Raji (cell line): ENCODE results near the gene CELA1.

Source experiments
- POLR2A ChIP-seq: IDR thresholded peaks from 2 replicates; pipeline ENCODE4 v1.6.1; 2011; ENCODE audit warnings: low read depth, low read length, control low read depth; ENCODE audit not compliant: insufficient read depth

Gene CELA1

GRCh38 chr12:51361161-51362016, 14.9 kb upstream of the CELA1 start:
- no peak for TF ChIP-seq POLR2A

DNA sequence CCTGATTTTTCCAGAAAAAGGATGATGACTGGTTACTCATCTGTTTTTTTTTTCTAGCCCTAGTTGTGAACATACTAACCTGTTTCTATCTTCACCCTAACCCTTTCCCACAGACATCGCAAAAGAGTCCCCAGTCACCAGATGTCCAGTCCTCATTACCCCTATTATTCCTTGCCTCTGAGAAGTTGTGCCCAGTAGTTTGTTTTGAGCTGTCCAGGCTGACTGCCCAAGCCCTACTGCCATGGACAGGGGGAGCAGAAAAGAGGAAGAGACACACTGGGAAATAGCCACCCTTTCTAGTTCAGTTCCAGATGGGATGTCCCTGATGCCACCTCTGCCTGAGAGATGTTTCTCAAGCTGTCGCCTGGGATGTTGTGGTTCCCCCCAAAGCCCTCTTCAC, 13.8 kb upstream of the CELA1 start:
- no peak for TF ChIP-seq POLR2A

- no peak for TF ChIP-seq POLR2A
Observed at GRCh38 chr12:51359851-51360250, 13.4 kb upstream of the CELA1 start.

DNA sequence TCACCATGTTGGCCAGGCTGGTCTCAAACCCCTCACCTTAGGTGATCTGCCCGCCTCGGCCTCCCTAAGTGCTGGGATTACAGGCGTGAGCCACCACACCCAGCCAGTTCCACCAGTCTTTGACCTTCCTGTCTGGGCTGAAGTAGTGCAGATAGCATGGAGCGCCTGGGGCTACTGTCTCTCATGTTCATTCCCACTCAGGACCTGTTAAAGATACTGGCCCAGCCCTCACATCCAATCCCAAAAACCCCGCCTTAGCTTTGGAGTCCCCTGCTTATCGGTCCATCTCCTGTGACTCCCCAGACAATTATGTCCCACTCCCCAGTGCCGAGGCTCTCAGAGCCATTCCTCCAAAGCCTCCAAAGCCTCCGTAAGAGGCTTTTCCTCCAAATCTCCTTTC, 12.0 kb upstream of the CELA1 start:
- no peak for TF ChIP-seq POLR2A

- TF ChIP-seq POLR2A = no peak
Observed at GRCh38 chr12:51357374-51358047, 11.0 kb upstream of the CELA1 start.

- no peak for TF ChIP-seq POLR2A
Observed at GRCh38 chr12:51351913-51352532, 5.5 kb upstream of the CELA1 start.

DNA sequence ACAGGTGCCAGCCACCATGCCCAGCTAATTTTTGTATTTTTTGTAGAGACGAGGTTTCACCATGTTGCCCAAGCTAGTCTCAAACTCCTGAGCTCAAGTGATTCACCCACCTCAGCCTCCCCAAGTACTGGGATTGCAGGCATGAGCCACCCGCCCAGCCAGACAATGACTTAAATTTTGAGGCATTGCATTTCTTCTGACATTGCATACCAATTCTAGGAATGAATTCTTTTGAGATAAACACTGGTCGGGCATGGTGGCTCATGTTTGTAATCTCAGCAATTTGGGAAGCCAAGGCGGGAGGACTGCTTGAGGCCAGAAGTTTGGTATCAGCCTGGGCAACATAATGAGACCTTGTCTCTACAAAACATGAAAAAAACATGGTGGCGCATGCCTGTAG, 2.5 kb upstream of the CELA1 start:
- no peak for TF ChIP-seq POLR2A

- TF ChIP-seq POLR2A = no peak
Observed at GRCh38 chr12:51348116-51348515, 1.6 kb upstream of the CELA1 start.

DNA sequence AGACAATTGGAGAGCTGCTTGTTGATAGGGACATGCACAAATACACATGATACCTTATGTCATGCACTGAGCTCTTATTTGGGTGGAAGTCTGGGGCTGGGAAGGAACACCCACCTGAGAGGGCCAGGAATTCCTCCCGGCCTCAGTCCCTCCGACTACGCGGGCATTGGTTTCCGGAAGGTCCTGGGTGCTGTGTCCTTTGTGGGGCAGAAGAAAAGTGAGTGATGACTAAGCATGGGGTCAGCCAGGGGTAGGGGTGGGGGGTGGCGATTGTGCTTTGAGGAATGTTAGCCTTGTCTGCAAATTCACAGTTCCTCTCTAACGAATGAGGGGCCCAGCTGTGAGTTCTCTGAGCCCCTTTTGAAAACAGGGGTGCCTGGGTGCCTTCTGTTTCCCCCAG, 798 bp downstream of the CELA1 start:
- no peak for TF ChIP-seq POLR2A

GRCh38 chr12:51343201-51343600, 3.3 kb downstream of the CELA1 start:
- TF ChIP-seq POLR2A = no peak

DNA sequence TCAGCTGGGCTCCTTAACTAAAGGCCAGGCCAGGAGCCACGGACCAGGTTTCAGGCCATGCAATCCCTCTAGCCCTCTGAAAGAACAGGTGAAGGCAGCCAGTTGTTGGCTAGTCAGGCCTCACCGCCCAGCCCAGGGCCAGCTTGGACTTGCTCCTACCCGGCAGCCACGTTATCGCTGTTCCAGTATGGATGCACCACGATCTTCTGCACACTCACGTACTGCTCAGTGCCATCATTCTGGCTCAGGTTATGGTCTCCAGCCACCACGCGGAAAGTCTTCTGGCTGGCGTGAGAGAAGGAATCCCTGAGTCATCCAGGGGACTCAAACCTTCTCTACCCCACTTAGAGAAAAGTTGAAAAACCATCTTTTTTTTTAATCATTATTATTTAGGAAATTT, 4.1 kb downstream of the CELA1 start:
- no peak for TF ChIP-seq POLR2A

- no peak for TF ChIP-seq POLR2A
Observed at GRCh38 chr12:51341251-51342007, 5.0 kb downstream of the CELA1 start.

- no peak for TF ChIP-seq POLR2A
Observed at GRCh38 chr12:51339750-51340149, 6.7 kb downstream of the CELA1 start.

DNA sequence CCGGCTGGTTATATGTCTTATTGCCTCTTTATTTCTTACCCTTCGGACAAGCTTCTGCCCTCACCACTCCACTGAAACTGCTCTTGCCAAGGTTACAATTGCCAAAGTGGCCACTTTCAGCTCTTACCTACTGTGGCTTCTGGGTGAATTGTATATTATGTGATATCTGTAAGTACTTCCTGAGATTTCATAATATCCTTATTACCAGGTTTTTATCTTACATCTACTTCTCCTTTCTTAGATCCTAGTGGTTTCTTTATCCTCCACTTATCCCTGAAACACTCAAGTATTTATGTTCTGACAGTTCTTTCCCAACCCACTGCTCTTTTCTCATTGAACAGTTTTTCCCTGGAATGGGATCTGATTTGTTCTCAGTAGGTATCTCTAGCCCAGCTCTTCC, 10.5 kb downstream of the CELA1 start:
- no peak for TF ChIP-seq POLR2A

DNA sequence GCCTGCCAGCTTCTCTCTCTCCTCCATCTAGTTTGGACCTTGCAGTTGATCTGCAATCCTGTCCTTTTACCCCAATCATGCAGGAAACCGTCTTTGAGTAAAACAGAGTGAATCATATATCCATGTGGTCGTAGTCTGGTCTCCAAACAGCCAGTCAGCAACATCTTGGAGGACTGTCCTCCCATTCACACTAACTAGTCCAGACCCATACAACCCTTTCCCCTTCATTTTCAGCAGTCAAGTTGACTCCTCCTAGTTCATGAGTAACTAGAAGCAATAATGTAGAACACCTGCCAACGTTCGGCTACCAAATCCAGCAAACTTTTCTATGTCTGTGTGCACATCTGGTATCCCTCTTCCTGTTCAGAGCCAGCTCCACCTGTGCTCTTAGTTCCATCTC, 11.7 kb downstream of the CELA1 start:
- TF ChIP-seq POLR2A = no peak
